GM12891 (cell line): ENCODE data around the gene LRFN5.

Source experiments
- PAX5 ChIP-seq: IDR thresholded peaks from 2 replicates; pipeline ENCODE4 v1.6.1; 2011; ENCODE audit warnings: low read length, moderate library complexity, mild to moderate bottlenecking; ENCODE audit not compliant: insufficient read depth, severe bottlenecking
- POLR2A ChIP-seq: IDR thresholded peaks from 2 replicates; pipeline ENCODE4 v1.6.1; 2011; ENCODE audit warnings: low read depth, low read length, control low read depth
- POLR2AphosphoS5 ChIP-seq: IDR thresholded peaks from 2 replicates; pipeline ENCODE4 v1.6.1; 2011; ENCODE audit warnings: low read depth, low read length, control low read depth
- TAF1 ChIP-seq: IDR thresholded peaks from 2 replicates; pipeline ENCODE4 v1.6.1; 2011; ENCODE audit warnings: low read depth, low read length, control low read depth

GRCh38 chr14:41615011-41615595, 8.4 kb downstream of the LRFN5 start:
- TF ChIP-seq POLR2A (no peak), POLR2AphosphoS5 (no peak), TAF1 (no peak), PAX5 (no peak)
